AG09309 (cell line): ENCODE results near the gene POU6F2.

ENCODE experiments used
- DNase-seq: peaks from one replicate; pipeline ENCODE4 v3.0.0-alpha.2; 2010; ENCODE audit warnings: low read depth
- H3K4me3 ChIP-seq: 2 replicates; pipeline ENCODE4 v1.5.1; 2011; ENCODE audit warnings: mild to moderate bottlenecking, low read depth, low read length, moderate library complexity; ENCODE audit not compliant: control insufficient read depth
- TF ChIP-seq, protein P1 (sequence below): IDR thresholded peaks from 2 replicates; pipeline ENCODE4 v1.5.1; 2011; ENCODE audit warnings: mild to moderate bottlenecking, low read depth, low read length, inconsistent platforms; ENCODE audit not compliant: insufficient read depth, control insufficient read depth; ENCODE audit errors: missing control alignments

POU6F2 gene

DNA sequence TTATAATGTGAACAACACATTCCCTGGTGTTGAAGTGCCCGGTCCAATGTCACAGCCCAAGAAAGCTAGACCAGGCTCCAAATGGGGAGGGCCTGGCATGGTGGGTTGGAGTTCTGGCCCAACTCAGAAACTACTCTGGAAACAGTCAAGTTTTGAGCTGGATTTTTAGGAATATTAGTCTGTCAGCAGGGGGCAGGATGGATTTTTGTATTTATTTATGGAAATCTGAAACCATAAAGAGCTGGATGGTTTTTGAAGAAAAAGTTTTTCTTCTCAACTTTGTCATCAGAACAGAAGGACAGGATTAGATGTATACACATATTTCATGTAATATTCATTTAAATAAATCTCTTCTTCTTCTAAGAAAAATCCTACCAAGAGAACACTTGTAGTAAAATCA lies 97.5 kb downstream of the POU6F2 start:
- TF ChIP-seq, protein P1, sequence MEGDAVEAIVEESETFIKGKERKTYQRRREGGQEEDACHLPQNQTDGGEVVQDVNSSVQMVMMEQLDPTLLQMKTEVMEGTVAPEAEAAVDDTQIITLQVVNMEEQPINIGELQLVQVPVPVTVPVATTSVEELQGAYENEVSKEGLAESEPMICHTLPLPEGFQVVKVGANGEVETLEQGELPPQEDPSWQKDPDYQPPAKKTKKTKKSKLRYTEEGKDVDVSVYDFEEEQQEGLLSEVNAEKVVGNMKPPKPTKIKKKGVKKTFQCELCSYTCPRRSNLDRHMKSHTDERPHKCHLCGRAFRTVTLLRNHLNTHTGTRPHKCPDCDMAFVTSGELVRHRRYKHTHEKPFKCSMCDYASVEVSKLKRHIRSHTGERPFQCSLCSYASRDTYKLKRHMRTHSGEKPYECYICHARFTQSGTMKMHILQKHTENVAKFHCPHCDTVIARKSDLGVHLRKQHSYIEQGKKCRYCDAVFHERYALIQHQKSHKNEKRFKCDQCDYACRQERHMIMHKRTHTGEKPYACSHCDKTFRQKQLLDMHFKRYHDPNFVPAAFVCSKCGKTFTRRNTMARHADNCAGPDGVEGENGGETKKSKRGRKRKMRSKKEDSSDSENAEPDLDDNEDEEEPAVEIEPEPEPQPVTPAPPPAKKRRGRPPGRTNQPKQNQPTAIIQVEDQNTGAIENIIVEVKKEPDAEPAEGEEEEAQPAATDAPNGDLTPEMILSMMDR, result no peak
- no peak overlapping the region for H3K4me3 ChIP-seq
- DNase-seq, result no peak

DNA sequence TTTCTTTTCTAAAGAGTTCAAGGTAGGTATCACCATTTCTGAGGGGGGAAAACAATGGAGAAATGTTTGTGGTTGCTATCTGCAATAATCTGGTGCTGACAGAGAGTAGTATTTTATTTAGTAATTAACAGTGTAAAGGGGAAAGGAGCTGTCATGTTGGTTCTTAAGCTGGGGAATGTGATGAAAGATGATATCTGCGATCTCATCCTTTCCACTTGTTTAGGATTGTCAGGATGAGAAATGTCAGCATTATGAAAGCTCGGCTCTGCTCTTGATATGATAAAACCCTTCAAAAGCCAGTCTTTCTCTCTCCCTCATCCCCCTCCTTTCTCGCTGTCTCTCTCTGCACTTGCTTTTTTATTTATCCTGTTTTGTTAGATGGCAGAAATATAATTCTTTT lies 106.1 kb downstream of the POU6F2 start:
- no peak overlapping the region for H3K4me3 ChIP-seq
- no peak for DNase-seq
- TF ChIP-seq, protein P1, result no peak

DNA sequence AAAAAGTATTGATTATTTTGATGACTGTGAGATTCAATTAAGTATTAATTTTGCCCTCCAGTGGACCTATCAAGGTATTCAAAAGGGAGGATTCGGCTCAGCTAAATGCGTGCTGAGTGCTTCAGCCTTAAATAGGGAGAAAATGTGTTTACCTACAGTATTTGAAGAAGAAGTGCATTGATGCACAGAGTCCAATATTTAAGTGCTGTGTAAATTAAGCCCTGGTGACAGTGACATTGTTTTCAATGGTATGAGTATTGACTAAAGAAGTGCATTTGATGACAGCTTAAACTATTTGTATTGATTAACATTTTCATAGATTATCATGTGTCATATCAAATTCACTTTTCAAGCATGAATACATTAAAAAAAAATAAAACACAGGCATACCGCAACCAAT lies 106.6 kb downstream of the POU6F2 start:
- TF ChIP-seq, protein P1, result no peak
- no peak for DNase-seq
- no peak overlapping the region for H3K4me3 ChIP-seq

DNA sequence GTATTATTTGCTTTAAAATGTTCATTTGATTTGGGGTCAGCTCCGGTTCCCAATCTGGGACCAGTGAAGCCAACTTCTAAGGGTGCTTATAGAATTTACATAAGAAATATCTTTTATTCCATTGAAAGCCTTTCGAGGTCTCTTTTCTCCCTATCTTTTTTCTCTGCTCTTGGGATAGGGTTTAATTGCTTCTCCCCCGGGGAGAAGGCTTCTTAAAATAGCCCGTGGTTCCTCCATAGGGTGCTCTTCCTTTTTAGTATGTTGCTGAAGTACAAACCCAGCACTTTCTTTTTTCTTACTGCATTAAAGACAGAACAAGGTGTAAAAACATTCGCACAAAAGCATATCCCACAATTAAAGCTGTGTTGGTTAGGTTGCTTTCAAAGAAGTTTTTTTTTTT lies 107.5 kb downstream of the POU6F2 start:
- TF ChIP-seq, protein P1, result no peak
- no peak overlapping the region for H3K4me3 ChIP-seq
- no peak for DNase-seq

DNA sequence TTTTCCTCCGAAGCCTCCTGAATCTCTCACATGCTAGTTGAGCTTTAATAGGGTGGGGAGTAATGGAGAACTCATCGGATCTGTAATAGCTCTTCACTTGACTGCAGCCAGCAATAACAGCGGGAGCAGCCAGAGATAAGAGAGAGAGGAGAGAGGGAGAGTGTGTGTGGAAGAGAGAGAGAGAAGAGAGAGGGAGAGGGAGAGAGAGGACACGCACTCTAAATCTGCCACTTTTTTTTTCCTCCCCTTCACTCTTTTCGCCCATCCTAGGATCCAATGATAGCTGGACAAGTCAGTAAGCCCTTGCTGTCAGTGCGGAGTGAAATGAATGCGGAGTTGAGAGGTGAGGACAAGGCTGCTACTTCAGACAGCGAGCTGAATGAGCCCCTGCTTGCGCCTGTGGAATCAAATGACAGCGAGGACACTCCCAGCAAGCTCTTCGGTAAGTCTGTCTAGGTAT lies 107.9 kb downstream of the POU6F2 start:
- TF ChIP-seq, protein P1, result no peak
- no peak for DNase-seq
- H3K4me3 ChIP-seq, result no peak overlapping the region

GRCh38 chr7:39086638-39087360 lies 109.1 kb downstream of the POU6F2 start:
- TF ChIP-seq, protein P1, result no peak
- H3K4me3 ChIP-seq, result no peak overlapping the region
- no peak for DNase-seq
